ENCODE data around the gene SH2D7.

The SH2D7 gene

GRCh38 chr15:78092261-78093041, at the start of gene SH2D7:
Gene SH2D7 (plus strand): TSS chr15:78092561. CDS start chr15:78092585, 24 bp downstream.
- TF ChIP-seq, protein P1, sequence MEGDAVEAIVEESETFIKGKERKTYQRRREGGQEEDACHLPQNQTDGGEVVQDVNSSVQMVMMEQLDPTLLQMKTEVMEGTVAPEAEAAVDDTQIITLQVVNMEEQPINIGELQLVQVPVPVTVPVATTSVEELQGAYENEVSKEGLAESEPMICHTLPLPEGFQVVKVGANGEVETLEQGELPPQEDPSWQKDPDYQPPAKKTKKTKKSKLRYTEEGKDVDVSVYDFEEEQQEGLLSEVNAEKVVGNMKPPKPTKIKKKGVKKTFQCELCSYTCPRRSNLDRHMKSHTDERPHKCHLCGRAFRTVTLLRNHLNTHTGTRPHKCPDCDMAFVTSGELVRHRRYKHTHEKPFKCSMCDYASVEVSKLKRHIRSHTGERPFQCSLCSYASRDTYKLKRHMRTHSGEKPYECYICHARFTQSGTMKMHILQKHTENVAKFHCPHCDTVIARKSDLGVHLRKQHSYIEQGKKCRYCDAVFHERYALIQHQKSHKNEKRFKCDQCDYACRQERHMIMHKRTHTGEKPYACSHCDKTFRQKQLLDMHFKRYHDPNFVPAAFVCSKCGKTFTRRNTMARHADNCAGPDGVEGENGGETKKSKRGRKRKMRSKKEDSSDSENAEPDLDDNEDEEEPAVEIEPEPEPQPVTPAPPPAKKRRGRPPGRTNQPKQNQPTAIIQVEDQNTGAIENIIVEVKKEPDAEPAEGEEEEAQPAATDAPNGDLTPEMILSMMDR (IDR thresholded peaks at IDR 0.05; ENCODE audit: extremely low read depth, insufficient read depth, missing control alignments): no peak
- DNase-seq (ENCODE audit: low spot score): no peak

DNA sequence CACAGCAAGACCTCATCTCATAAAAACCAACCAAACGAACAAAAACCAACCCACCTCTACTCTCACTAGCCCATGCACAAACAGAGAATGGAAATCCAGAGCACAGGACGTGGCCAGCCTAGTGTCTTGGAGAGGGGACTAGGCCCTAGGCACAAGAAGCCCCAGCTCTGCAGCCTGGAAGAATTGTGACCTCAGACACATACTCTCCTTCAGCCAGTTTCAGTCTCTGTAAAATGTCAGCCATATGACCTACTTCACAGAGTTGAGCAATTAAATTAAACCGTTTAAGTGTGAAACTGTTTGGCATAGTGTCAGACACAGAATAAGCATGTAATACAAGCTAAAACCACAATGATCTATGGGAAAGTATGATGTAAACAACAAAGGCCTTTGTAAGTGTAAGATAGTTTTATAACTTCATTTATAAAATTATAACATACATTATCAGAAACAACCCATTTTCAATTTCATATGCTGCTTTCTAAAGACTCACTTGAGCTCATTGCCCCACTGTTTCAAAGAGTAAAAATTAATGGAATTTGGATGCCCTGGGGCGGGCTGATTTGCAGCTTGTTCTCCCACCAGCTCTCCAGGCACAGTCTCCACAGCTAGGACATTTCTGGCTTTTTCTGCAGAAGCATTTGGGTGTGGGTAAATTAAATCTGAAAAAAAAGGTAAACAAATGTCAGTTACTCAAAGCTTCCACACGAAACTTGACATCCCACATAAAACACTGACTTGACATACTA, 47.8 kb upstream of the SH2D7 start:
- in situ Hi-C loops (cut with MboI; ENCODE audit: low pct_unique_long_range_greater_than_20kb, low sequenced_read_pairs, unreplicated experiment): no loop called here
- TF ChIP-seq, protein P1 (IDR thresholded peaks at IDR 0.05; ENCODE audit: extremely low read depth, insufficient read depth, missing control alignments): no peak
- no peak for DNase-seq (ENCODE audit: low spot score)

More at GRCh38 chr15:78092261-78093041, at the start of gene SH2D7:
- in situ Hi-C loops (cut with MboI; ENCODE audit: low pct_unique_long_range_greater_than_20kb, low sequenced_read_pairs, unreplicated experiment): loop anchor here (10.0 kb wide), 1 partner anchor 88 kb away; no protein-coding TSS in a partner anchor

- in situ Hi-C loops (cut with MboI; ENCODE audit: low pct_unique_long_range_greater_than_20kb, low sequenced_read_pairs, unreplicated experiment): no loop called here
- TF ChIP-seq, protein P1 (IDR thresholded peaks at IDR 0.05; ENCODE audit: extremely low read depth, insufficient read depth, missing control alignments): no peak
- DNase-seq (ENCODE audit: low spot score): no peak
Measured at GRCh38 chr15:78045189-78045588, 47.2 kb upstream of the SH2D7 start.

DNA sequence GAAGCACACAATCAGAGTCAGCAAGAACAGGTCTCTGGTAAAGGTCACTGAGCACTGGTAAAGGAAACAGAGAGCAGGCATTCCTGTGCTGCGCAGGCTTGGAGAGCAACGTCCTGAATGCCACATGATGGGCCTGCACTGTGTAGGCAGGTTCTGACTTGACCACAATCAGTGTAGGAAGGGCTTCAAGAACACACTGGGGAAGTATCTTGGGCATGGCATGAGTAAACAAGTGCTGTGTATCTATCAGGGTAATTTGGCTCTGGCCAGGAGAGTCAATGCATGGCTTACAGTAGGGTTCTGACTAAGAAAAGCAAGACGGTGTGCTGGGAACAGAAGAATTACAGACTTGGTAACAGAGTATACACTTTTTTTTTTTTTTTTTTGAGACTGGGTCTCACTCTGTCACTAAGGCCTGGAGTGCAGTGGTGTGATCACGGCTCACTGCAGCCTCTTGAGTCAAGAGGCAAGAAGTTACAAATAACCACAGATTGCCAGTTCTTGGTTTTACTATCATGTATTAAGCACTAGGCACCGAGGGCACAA, 45.5 kb upstream of the SH2D7 start:
- in situ Hi-C loops (cut with MboI; ENCODE audit: low pct_unique_long_range_greater_than_20kb, low sequenced_read_pairs, unreplicated experiment): no loop called here
- TF ChIP-seq, protein P1 (IDR thresholded peaks at IDR 0.05; ENCODE audit: extremely low read depth, insufficient read depth, missing control alignments): no peak
- no peak for DNase-seq (ENCODE audit: low spot score)

- DNase-seq (ENCODE audit: low spot score): no peak
- in situ Hi-C loops (cut with MboI; ENCODE audit: low pct_unique_long_range_greater_than_20kb, low sequenced_read_pairs, unreplicated experiment): no loop called here
- TF ChIP-seq, protein P1 (IDR thresholded peaks at IDR 0.05; ENCODE audit: extremely low read depth, insufficient read depth, missing control alignments): no peak
Measured at GRCh38 chr15:78047761-78048627, 44.4 kb upstream of the SH2D7 start.

DNA sequence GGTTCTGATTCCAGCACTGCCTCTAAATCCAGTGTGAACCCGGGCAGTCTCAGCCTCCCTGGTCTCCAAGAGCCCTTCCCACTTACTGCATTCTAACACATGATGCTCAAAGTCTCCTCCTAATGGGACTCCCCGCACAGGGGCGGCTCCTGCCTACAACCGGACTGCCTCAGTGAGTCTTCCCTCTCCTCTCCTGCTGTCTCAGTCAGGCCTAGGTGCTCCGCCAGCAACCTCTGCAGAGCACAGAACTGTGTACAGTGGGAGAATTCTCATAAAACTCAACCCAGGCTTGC, 43.8 kb upstream of the SH2D7 start:
- TF ChIP-seq, protein P1 (IDR thresholded peaks at IDR 0.05; ENCODE audit: extremely low read depth, insufficient read depth, missing control alignments): no peak
- in situ Hi-C loops (cut with MboI; ENCODE audit: low pct_unique_long_range_greater_than_20kb, low sequenced_read_pairs, unreplicated experiment): no loop called here

More for the DNA sequence above, 43.8 kb upstream of the SH2D7 start:
- no peak for DNase-seq (ENCODE audit: low spot score)
